GM12801 (cell line): Measurements from ENCODE around the gene ZNF746.

Experiments
- TF ChIP-seq, protein P1 (sequence below): IDR thresholded peaks from one replicate; pipeline ENCODE4 v1.5.1; 2011; ENCODE audit warnings: control low read depth; ENCODE audit not compliant: insufficient read length; ENCODE audit errors: extremely low read depth

The ZNF746 gene

DNA sequence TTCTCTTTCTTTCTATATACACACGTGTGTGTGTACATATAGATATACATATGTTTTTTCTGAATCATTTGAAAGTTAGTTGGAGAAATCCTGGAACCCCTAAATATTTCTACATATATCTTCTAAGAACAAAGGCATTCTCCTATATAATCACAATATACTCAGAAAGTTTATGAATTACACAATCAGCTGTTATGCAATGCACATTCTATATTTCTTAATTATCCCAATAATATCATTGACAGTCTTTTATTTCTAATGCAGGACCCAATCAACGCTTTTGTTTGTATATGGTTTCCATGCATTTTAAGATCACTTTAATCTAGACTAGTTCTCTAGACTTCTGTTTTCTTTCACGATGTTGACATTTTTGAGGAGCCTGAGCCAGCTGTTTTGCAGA, 27.7 kb upstream of the ZNF746 start:
- TF ChIP-seq, protein P1, sequence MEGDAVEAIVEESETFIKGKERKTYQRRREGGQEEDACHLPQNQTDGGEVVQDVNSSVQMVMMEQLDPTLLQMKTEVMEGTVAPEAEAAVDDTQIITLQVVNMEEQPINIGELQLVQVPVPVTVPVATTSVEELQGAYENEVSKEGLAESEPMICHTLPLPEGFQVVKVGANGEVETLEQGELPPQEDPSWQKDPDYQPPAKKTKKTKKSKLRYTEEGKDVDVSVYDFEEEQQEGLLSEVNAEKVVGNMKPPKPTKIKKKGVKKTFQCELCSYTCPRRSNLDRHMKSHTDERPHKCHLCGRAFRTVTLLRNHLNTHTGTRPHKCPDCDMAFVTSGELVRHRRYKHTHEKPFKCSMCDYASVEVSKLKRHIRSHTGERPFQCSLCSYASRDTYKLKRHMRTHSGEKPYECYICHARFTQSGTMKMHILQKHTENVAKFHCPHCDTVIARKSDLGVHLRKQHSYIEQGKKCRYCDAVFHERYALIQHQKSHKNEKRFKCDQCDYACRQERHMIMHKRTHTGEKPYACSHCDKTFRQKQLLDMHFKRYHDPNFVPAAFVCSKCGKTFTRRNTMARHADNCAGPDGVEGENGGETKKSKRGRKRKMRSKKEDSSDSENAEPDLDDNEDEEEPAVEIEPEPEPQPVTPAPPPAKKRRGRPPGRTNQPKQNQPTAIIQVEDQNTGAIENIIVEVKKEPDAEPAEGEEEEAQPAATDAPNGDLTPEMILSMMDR = no peak

DNA sequence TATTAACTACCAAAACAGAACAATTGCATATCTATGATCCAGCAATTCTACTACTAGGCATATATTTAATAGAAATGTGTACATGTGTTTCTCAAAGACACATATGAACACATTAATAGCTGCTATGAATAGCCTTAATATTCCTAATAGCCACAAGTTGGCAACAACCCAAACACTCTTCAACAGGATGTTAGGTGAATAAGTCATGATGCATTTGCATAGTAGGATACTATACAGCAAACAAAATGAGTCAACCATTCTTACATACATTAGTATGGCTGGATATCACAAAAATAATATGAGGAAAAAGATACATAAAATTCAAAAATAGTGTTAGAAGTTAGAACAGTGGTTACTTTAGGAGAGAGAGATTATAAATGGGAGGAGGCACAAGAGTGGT, 26.8 kb upstream of the ZNF746 start:
- TF ChIP-seq, protein P1 = no peak

DNA sequence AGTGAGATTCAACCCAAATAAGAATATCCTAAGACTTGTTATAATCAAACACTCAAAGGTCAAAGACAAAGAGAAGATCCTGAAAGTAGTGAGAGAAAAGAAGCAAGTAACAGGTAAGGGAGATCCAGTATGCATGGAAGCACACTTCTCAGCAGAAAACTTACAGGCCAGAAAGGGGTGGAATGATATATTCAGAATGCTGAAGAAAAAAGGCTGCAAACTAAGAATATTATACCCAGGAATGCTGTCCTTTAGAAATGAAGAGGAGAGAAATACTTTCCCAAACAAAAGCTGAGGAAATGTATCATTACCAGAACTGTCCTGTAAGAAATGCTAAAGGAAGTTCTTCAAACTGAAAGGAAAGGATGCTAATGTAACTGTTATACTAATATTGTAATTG, 12.6 kb upstream of the ZNF746 start:
- TF ChIP-seq, protein P1 = no peak

DNA sequence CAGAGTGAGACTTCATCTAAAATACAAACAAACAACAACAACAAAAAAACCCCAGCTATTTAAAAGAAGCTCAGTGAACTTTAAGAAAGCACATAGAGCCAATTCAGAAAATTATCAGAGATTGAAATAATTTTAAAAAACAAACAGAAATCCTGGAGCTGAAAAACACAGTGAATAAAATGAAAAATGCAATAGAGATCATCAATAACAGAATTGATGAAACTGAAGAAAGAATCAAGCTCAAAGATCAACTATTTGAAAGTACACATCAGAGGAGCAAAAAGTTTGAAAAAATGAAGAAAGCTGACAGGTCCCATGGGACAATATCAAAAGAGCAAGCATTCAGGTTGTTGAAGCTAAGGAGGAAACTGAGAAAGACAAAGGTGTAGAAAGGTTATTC, 12.2 kb upstream of the ZNF746 start:
- TF ChIP-seq, protein P1 = no peak

DNA sequence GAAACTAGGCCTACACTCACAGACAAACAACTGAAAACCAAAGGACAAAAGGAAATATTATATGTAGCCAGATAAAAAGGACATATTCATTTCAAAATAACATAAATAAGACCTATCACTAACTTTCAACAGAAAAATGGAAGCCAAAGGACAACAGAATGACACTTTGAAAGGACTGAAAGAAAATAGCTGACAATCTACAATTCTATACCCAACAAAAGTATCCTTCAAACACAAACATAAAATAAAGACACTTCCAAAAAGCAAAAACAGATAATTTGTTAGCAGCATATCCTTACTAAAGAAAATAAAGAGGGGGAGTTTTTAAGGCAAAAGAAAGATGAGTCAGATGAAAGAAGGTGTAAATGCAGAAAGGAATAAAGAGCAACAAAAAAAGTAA, 7.9 kb upstream of the ZNF746 start:
- TF ChIP-seq, protein P1 = no peak

DNA sequence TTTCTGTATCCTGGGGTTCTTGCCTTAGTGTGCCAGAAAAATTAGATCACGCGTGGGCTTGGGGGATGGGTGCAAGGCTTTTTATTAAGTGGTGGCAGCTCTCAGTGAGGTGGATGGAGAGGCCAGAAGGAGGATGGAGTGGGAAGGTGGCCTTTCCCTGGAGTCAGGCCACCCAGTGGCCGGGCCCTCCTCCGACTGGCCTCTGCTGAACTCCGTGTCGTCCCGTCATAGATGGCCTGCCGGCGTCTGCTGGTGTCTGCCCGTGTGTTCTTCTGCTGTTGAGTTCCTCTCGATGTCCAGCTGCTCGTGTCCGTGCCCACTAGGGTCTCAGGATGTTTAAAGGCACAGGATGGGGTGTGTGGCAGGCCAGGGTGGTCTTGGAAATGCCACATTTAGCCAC, 4.0 kb upstream of the ZNF746 start:
- TF ChIP-seq, protein P1 = no peak

DNA sequence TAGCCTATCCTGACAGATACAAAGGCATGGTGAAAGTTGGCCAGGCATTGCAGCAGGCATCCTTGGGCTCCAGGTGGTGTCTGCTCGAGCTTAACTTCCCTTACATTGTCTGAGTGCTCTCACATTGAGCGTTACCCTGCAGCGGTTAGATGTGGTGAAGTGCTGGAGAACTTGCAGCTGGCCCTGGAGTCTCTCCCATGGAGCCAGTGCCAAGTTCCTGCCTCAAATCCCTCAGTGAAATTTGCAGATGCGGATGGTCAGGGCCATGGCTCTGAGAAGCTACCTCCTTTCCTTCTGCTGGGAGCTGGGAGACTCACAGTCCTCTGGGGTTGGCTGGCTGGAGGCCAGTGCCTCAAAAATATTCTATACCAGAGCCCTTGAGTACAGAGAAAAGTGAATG, 3.3 kb upstream of the ZNF746 start:
- TF ChIP-seq, protein P1 = no peak

DNA sequence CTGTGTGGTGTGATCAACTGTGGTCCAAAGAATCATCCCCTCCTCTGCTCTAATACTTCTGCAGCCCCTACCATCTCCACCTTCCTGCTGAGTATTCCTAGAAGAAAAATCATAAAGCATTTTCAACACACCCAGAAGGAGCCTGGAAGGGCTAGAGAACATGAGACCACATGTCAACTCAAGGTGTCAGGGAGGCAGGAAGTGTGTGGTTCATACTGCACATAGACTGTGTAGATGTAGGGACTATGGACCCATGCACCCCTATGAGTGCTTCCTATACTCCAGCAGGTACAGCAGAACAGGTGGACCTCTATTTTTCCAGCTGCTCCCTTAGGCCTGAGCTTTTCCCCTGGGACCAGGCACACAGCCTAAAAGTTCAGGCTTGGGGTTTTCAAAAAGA, 2.6 kb upstream of the ZNF746 start:
- TF ChIP-seq, protein P1 = no peak
